Neural progenitor cell (in vitro differentiated cells): ENCODE measurements around the gene PLA2G2A. TPM values are rescaled to one million over a fixed set of nuclear protein-coding genes. Genes with fewer than 3 reads are reported as not detected.

ENCODE experiments used
- DNase-seq: peaks from one replicate; pipeline ENCODE4 v3.0.0-alpha.2; 2016; ENCODE audit warnings: low spot score
- H2AFZ ChIP-seq: fragments of 200-600 bp; sonication (generic); replicated peaks from 2 replicates; pipeline ENCODE4 v1.6.1; 2016; ENCODE audit warnings: antibody characterized with exemption
- H3F3A ChIP-seq: fragments of 200-600 bp; sonication (generic); 2 replicates; pipeline ENCODE4 v1.6.1; 2016; ENCODE audit warnings: antibody characterized with exemption, low read depth
- H3K27ac ChIP-seq: fragments of 200-600 bp; sonication (generic); 2 replicates; pipeline ENCODE4 v1.5.1; 2016; ENCODE audit warnings: mild to moderate bottlenecking
- H3K27me3 ChIP-seq: fragments of 200-600 bp; sonication (generic); 2 replicates; pipeline ENCODE4 v1.6.1; 2016; ENCODE audit warnings: mild to moderate bottlenecking, moderate library complexity
- H3K36me3 ChIP-seq: fragments of 200-600 bp; sonication (generic); 2 replicates; pipeline ENCODE4 v1.5.1; 2016
- H3K4me1 ChIP-seq: fragments of 200-600 bp; sonication (generic); 2 replicates; pipeline ENCODE4 v1.6.1; 2016; ENCODE audit warnings: mixed run types
- H3K4me2 ChIP-seq: fragments of 200-600 bp; sonication (generic); 2 replicates; pipeline ENCODE4 v1.6.1; 2016
- H3K4me3 ChIP-seq: fragments of 200-600 bp; sonication (generic); 2 replicates; pipeline ENCODE4 v1.5.1; 2016
- H3K79me2 ChIP-seq: fragments of 200-600 bp; sonication (generic); 2 replicates; pipeline ENCODE4 v1.6.1; 2016; ENCODE audit warnings: low read depth
- H3K9ac ChIP-seq: fragments of 200-600 bp; sonication (generic); 2 replicates; pipeline ENCODE4 v1.6.1; 2016
- H3K9me3 ChIP-seq: fragments of 200-600 bp; sonication (generic); 2 replicates; pipeline ENCODE4 v1.5.1; 2016; ENCODE audit warnings: low read depth
- H4K20me1 ChIP-seq: fragments of 200-600 bp; sonication (generic); 2 replicates; pipeline ENCODE4 v1.6.1; 2016; ENCODE audit warnings: low read depth
- H3K27ac Mint-ChIP-seq: 3 replicates; pipeline ENCODE4 v1.8.0; 2021; ENCODE audit warnings: mixed read lengths
- H3K27me3 Mint-ChIP-seq: 2 replicates; pipeline ENCODE4 v1.8.0; 2022; ENCODE audit warnings: low read depth, mild to moderate bottlenecking, inconsistent platforms, moderate library complexity, mixed read lengths; ENCODE audit not compliant: insufficient read depth
- H3K36me3 Mint-ChIP-seq: 3 replicates; pipeline ENCODE4 v1.8.0; 2021; ENCODE audit warnings: mixed read lengths
- H3K4me1 Mint-ChIP-seq: 3 replicates; pipeline ENCODE4 v1.8.0; 2021; ENCODE audit warnings: mixed read lengths
- H3K4me3 Mint-ChIP-seq: 3 replicates; pipeline ENCODE4 v1.8.0; 2021; ENCODE audit warnings: mild to moderate bottlenecking, moderate library complexity, mixed read lengths
- H3K9me3 Mint-ChIP-seq: 3 replicates; pipeline ENCODE4 v1.8.0; 2020; ENCODE audit warnings: mixed read lengths
- CTCF ChIP-seq: fragments of 200-600 bp; sonication (generic); IDR thresholded peaks from 2 replicates; pipeline ENCODE4 v1.5.1; 2017; ENCODE audit warnings: antibody characterized with exemption, mild to moderate bottlenecking
- EZH2 ChIP-seq: fragments of 200-600 bp; sonication (generic); IDR thresholded peaks from 2 replicates; pipeline ENCODE4 v1.6.1; 2017; ENCODE audit warnings: antibody characterized with exemption, mild to moderate bottlenecking, moderate library complexity
- EZH2phosphoT487 ChIP-seq: fragments of 200-600 bp; sonication (generic); IDR thresholded peaks from 2 replicates; pipeline ENCODE4 v1.6.1; 2017; ENCODE audit warnings: antibody characterized with exemption
- total RNA-seq: library from RNA; depleted of rRNA; stranded (reverse); fragments of >200 nt; gene quantifications from 2 replicates; pipeline ENCODE4 v1.2.3, GENCODE V29; 2015; ENCODE audit warnings: low replicate concordance

Gene PLA2G2A
- total RNA-seq, 1 donor from 2014 or later: not detected

GRCh38 chr1:19942657-19943056 is 36.8 kb downstream of the PLA2G2A start:
- H3F3A ChIP-seq: no peaks in the 10 kb centered on the region
- Mint-ChIP-seq H3K27ac (no peak overlapping the region), H3K4me1 (peaks cover 5% of the 10 kb centered on the region), H3K27me3 (peaks cover 7% of the 10 kb centered on the region), H3K4me3 (no peak overlapping the region), H3K36me3 (no peaks in the 10 kb centered on the region), H3K9me3 (peaks cover 5% of the 10 kb centered on the region)
- H3K4me3 ChIP-seq: no peak overlapping the region
- H4K20me1 ChIP-seq: no peaks in the 10 kb centered on the region
- TF ChIP-seq EZH2phosphoT487 (no peak), EZH2 (no peak), CTCF (no peak)
- H2AFZ ChIP-seq: no peak overlapping the region
- H3K4me1 ChIP-seq: no peaks in the 10 kb centered on the region
- H3K4me2 ChIP-seq: no peak overlapping the region
- H3K9ac ChIP-seq: no peak overlapping the region
- no peaks in the 10 kb centered on the region for H3K27me3 ChIP-seq
- no peaks in the 10 kb centered on the region for H3K36me3 ChIP-seq
- no peaks in the 10 kb centered on the region for H3K9me3 ChIP-seq
- DNase-seq: no peak
- no peak overlapping the region for H3K27ac ChIP-seq
- H3K79me2 ChIP-seq: no peaks in the 10 kb centered on the region

DNA sequence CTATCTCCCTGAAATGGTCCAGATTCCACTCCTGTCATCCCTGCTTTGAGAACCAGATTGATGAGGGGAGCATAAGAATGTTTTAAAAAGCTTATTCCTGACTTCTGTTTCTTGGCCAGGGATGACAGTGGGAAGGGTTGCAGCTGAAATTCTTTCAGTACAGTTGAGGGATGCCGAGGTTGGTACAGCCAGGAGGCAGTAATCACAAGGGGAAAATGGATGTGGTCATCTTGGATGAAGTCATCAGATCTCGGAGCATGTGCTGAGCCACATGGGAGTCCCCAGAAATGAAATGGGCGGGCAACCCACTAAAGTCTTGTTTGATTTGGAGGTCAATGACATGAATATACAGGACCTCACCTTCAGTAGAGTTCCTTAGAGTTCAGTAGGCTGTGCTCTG is 37.3 kb downstream of the PLA2G2A start:
- H3K4me1 Mint-ChIP-seq: peaks cover 5% of the 10 kb centered on the region
- Histone ChIP-seq H3F3A (no peaks in the 10 kb centered on the region), H3K36me3 (no peaks in the 10 kb centered on the region), H3K79me2 (no peaks in the 10 kb centered on the region), H3K4me2 (no peak overlapping the region), H3K4me3 (no peak overlapping the region), H3K27ac (no peak overlapping the region), H3K27me3 (no peaks in the 10 kb centered on the region), H3K4me1 (no peaks in the 10 kb centered on the region), H2AFZ (no peak overlapping the region), H3K9me3 (no peaks in the 10 kb centered on the region), H3K9ac (no peak overlapping the region), H4K20me1 (no peaks in the 10 kb centered on the region)
- H3K9me3 Mint-ChIP-seq: peaks cover 5% of the 10 kb centered on the region
- H3K27me3 Mint-ChIP-seq: peaks cover 7% of the 10 kb centered on the region
- no peaks in the 10 kb centered on the region for H3K36me3 Mint-ChIP-seq
- no peak overlapping the region for H3K27ac Mint-ChIP-seq
- TF ChIP-seq CTCF (no peak), EZH2 (no peak), EZH2phosphoT487 (no peak)
- no peak overlapping the region for H3K4me3 Mint-ChIP-seq
- DNase-seq: no peak

DNA sequence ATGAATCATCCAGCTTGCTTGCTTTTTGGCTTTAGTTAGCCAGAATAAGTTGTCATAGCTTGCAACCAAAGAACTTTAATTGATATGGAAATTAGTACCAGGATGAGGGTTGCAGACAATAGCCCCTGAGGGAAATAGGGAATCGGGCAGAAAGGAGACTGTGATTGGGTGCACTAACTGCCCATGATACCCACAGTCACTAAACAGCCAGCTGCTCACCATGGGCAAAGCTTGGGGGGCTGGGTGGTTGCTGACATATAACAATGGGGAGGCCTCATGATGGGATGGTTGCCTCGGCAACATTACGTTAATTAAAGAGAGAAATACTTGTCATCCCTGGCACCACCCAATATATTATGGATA is 38.2 kb downstream of the PLA2G2A start:
- Histone ChIP-seq H4K20me1 (no peaks in the 10 kb centered on the region), H3K27me3 (no peaks in the 10 kb centered on the region), H3K27ac (no peak overlapping the region), H3K4me1 (no peaks in the 10 kb centered on the region), H3K9me3 (no peaks in the 10 kb centered on the region), H3K9ac (no peak overlapping the region), H3F3A (no peaks in the 10 kb centered on the region), H3K79me2 (no peaks in the 10 kb centered on the region), H2AFZ (no peak overlapping the region), H3K4me3 (no peak overlapping the region), H3K36me3 (no peaks in the 10 kb centered on the region), H3K4me2 (no peak overlapping the region)
- Mint-ChIP-seq H3K9me3 (peaks cover 5% of the 10 kb centered on the region), H3K4me3 (no peak overlapping the region), H3K27ac (no peak overlapping the region), H3K36me3 (no peaks in the 10 kb centered on the region), H3K27me3 (peaks cover 9% of the 10 kb centered on the region), H3K4me1 (peaks cover 5% of the 10 kb centered on the region)
- TF ChIP-seq CTCF (no peak), EZH2phosphoT487 (no peak), EZH2 (no peak)
- no peak for DNase-seq
